Smooth muscle cell (in vitro differentiated cells): Measurements from ENCODE around the gene DPH7. TPM values are rescaled to one million over a fixed set of nuclear protein-coding genes. Genes with fewer than 3 reads are reported as not detected.
"Not testable (repeated sequence)": the region's sequence is repeated elsewhere in the genome, so short reads cannot be mapped to it uniquely, and the experiment has no call there.

Experiments used
- DNase-seq: peaks from one replicate; lab custom pipeline; 2025; ENCODE audit not compliant: unreplicated experiment; lab: John Stamatoyannopoulos, UW
- H2AFZ ChIP-seq: fragments of 200-600 bp; sonication (generic); 2 replicates; pipeline ENCODE4 v1.6.0; 2016; ENCODE audit warnings: antibody characterized with exemption, low read depth, mild to moderate bottlenecking
- H3F3A ChIP-seq: fragments of 200-600 bp; sonication (generic); 2 replicates; pipeline ENCODE4 v1.6.0; 2017; ENCODE audit warnings: antibody characterized with exemption, low read depth
- H3K27ac ChIP-seq: fragments of 200-600 bp; sonication (generic); 2 replicates; pipeline ENCODE4 v1.5.1; 2016; ENCODE audit warnings: low read depth, mild to moderate bottlenecking
- H3K27me3 ChIP-seq: fragments of 200-600 bp; sonication (generic); 2 replicates; pipeline ENCODE4 v1.6.1; 2016; ENCODE audit warnings: low read depth, mild to moderate bottlenecking
- H3K36me3 ChIP-seq: fragments of 200-600 bp; sonication (generic); 2 replicates; pipeline ENCODE4 v1.5.1; 2016; ENCODE audit warnings: low read depth
- H3K4me1 ChIP-seq: fragments of 200-600 bp; sonication (generic); 2 replicates; pipeline ENCODE4 v1.5.1; 2016; ENCODE audit warnings: low read depth
- H3K4me2 ChIP-seq: fragments of 200-600 bp; sonication (generic); 2 replicates; pipeline ENCODE4 v1.6.0; 2016; ENCODE audit warnings: mild to moderate bottlenecking
- H3K4me3 ChIP-seq: fragments of 200-600 bp; sonication (generic); 2 replicates; pipeline ENCODE4 v1.5.1; 2016; ENCODE audit warnings: mild to moderate bottlenecking
- H3K79me2 ChIP-seq: fragments of 200-600 bp; sonication (generic); 2 replicates; pipeline ENCODE4 v1.6.0; 2016; ENCODE audit warnings: low read depth, mild to moderate bottlenecking
- H3K9ac ChIP-seq: fragments of 200-600 bp; sonication (generic); 2 replicates; pipeline ENCODE4 v1.6.0; 2016; ENCODE audit warnings: low read depth
- H3K9me3 ChIP-seq: fragments of 200-600 bp; sonication (generic); replicated peaks from 2 replicates; pipeline ENCODE4 v1.5.1; 2016; ENCODE audit warnings: low read depth
- H4K20me1 ChIP-seq: fragments of 200-600 bp; sonication (generic); 2 replicates; pipeline ENCODE4 v1.6.0; 2016; ENCODE audit warnings: low read depth
- CTCF ChIP-seq: fragments of 200-600 bp; sonication (generic); IDR thresholded peaks from 2 replicates; pipeline ENCODE4 v1.5.1; 2017; ENCODE audit warnings: borderline replicate concordance, mild to moderate bottlenecking, antibody characterized with exemption; ENCODE audit not compliant: insufficient read depth, poor library complexity, severe bottlenecking
- WGBS: methylation state at CpG from one replicate; pipeline ENCODE4 v1.1.7; 2016; ENCODE audit warnings: low lambda C conversion rate; 5-methylcytosine and 5-hydroxymethylcytosine counted together
- polyA plus RNA-seq: library from polyadenylated mRNA; unstranded; fragments of >200 nt; fragmentation: Nextera tagmentation; extraction: Ambion mirVana; gene quantifications from 2 replicates; pipeline ENCODE4 v1.2.1, GENCODE V29; 2016
- total RNA-seq: library from RNA; depleted of rRNA; stranded (reverse); fragments of >200 nt; gene quantifications from 2 replicates; pipeline ENCODE4 v1.2.3, GENCODE V29; 2014

Gene DPH7
- total and polyA plus RNA-seq, 2 experiments from 2014 or later, result 18.2 to 21.8 TPM

GRCh38 chr9:137602661-137603060, 23.9 kb upstream of the DPH7 start:
- H3K9ac ChIP-seq, result no peak overlapping the region
- WGBS, result 33% methylated on average over 3 of the region's 3 CpGs
- DNase-seq, result no peak
- no peaks in the 10 kb centered on the region for H3F3A ChIP-seq
- no peak overlapping the region for H2AFZ ChIP-seq
- TF ChIP-seq CTCF, result no peak
- no peaks in the 10 kb centered on the region for H3K79me2 ChIP-seq
- no peak overlapping the region for H3K27ac ChIP-seq
- H3K36me3 ChIP-seq, result no peaks in the 10 kb centered on the region
- H3K4me2 ChIP-seq, result no peak overlapping the region
- H4K20me1 ChIP-seq, result peaks cover 14% of the 10 kb centered on the region
- H3K4me1 ChIP-seq, result peaks cover 10% of the 10 kb centered on the region
- H3K4me3 ChIP-seq, result no peak overlapping the region
- no peaks in the 10 kb centered on the region for H3K27me3 ChIP-seq
- no peaks in the 10 kb centered on the region for H3K9me3 ChIP-seq

DNA sequence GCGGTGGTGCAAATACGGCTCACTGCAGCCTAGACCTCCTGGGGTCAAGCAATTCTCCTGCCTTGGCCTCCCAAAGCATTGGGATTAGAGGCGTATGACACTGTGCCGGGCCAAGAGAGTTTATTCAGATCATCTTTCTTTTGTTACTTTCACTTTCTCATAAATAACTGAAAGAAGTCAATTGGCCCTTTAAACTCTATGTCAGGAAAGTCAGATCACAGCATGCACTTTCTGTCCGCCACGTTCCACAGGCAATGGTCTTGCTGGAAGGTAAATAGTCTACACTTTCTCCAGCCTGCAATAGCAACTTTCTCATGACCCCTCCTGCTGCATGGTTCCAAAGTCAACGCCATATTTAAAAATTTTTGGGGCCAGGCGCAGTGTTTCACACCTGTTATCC, 20.2 kb upstream of the DPH7 start:
- no peak overlapping the region for H2AFZ ChIP-seq
- H3K9ac ChIP-seq, result no peak overlapping the region
- H3K79me2 ChIP-seq, result no peaks in the 10 kb centered on the region
- no peaks in the 10 kb centered on the region for H3K9me3 ChIP-seq
- H4K20me1 ChIP-seq, result no peaks in the 10 kb centered on the region
- no peak overlapping the region for H3K27ac ChIP-seq
- no peaks in the 10 kb centered on the region for H3F3A ChIP-seq
- H3K27me3 ChIP-seq, result no peaks in the 10 kb centered on the region
- no peak for DNase-seq
- TF ChIP-seq CTCF, result no peak
- H3K36me3 ChIP-seq, result no peaks in the 10 kb centered on the region
- H3K4me1 ChIP-seq, result no peaks in the 10 kb centered on the region
- H3K4me2 ChIP-seq, result no peak overlapping the region
- WGBS, result 89% methylated on average over 8 of the region's 8 CpGs
- no peak overlapping the region for H3K4me3 ChIP-seq

GRCh38 chr9:137596577-137596976, 17.9 kb upstream of the DPH7 start:
- not testable (repeated sequence) for H3K27me3 ChIP-seq, H3K9me3 ChIP-seq, H3K79me2 ChIP-seq, H2AFZ ChIP-seq, H4K20me1 ChIP-seq, H3K4me3 ChIP-seq, H3K9ac ChIP-seq, H3K27ac ChIP-seq, H3K4me1 ChIP-seq, DNase-seq, H3K36me3 ChIP-seq, H3K4me2 ChIP-seq, H3F3A ChIP-seq
- 94% methylated on average over 7 of the region's 7 CpGs for WGBS

GRCh38 chr9:137593176-137593575, 14.5 kb upstream of the DPH7 start:
- no peaks in the 10 kb centered on the region for H3K27me3 ChIP-seq
- DNase-seq, result no peak
- no peak overlapping the region for H3K9ac ChIP-seq
- peaks cover 9% of the 10 kb centered on the region for H3K4me1 ChIP-seq
- H4K20me1 ChIP-seq, result peaks cover 11% of the 10 kb centered on the region
- H3F3A ChIP-seq, result no peaks in the 10 kb centered on the region
- H3K79me2 ChIP-seq, result peaks cover 16% of the 10 kb centered on the region
- no peaks in the 10 kb centered on the region for H3K9me3 ChIP-seq
- 93% methylated on average over 12 of the region's 12 CpGs for WGBS
- H3K27ac ChIP-seq, result no peak overlapping the region
- no peak for TF ChIP-seq CTCF
- no peak overlapping the region for H3K4me2 ChIP-seq
- H3K36me3 ChIP-seq, result no peaks in the 10 kb centered on the region
- no peak overlapping the region for H2AFZ ChIP-seq
- H3K4me3 ChIP-seq, result no peak overlapping the region
